H1 (cell line): ENCODE results near the gene ATP13A2. TPM values are rescaled to one million over a fixed set of nuclear protein-coding genes. Genes with fewer than 3 reads are reported as not detected.

Experiments used
- BCL11A ChIP-seq, 2 experiments: IDR thresholded peaks; one replicate each; pipeline ENCODE4 v1.6.1; 2011; ENCODE audit warnings: low read depth in 2 of 2, low read length in 2 of 2, mild to moderate bottlenecking in 2 of 2
- BRCA1 ChIP-seq: IDR thresholded peaks from 2 replicates; pipeline ENCODE4 v1.6.1; 2012; ENCODE audit warnings: low read depth, low read length, improper control_type of control experiment
- CEBPB ChIP-seq: IDR thresholded peaks from 2 replicates; pipeline ENCODE4 v1.6.1; 2012; ENCODE audit warnings: low read depth, low read length
- CHD1 ChIP-seq: IDR thresholded peaks from 2 replicates; pipeline ENCODE4 v1.6.1; 2012; ENCODE audit warnings: low read depth, low read length, improper control_type of control experiment
- CHD2 ChIP-seq: IDR thresholded peaks from 2 replicates; pipeline ENCODE4 v1.6.1; 2012; ENCODE audit warnings: low read length, improper control_type of control experiment
- EZH2 ChIP-seq: fragments of 200-600 bp; sonication (generic); IDR thresholded peaks from 2 replicates; pipeline ENCODE4 v1.7.1; 2012; ENCODE audit warnings: low read depth, mild to moderate bottlenecking, moderate library complexity, low read length, inconsistent platforms; ENCODE audit not compliant: severe bottlenecking
- HDAC2 ChIP-seq, 2 experiments: fragments of 300-600 bp in 1 of 2; sonication (generic) in 1 of 2; IDR thresholded peaks; 2 replicates each; pipeline ENCODE4 v1.6.1; 2011 to 2012; ENCODE audit warnings: low read depth in 2 of 2, low read length in 2 of 2, mild to moderate bottlenecking in 2 of 2, moderate library complexity in 2 of 2, borderline replicate concordance in 1 of 2, inconsistent platforms in 1 of 2
- NANOG ChIP-seq: IDR thresholded peaks from 2 replicates; pipeline ENCODE4 v1.6.1; 2011; ENCODE audit warnings: low read length, low read depth, mild to moderate bottlenecking, inconsistent platforms; ENCODE audit not compliant: insufficient read depth, poor library complexity, severe bottlenecking
- PHF8 ChIP-seq: fragments of 200-600 bp; sonication (generic); conservative IDR thresholded peaks from 2 replicates; pipeline ENCODE4 v1.7.1; 2012; ENCODE audit warnings: low read depth, mild to moderate bottlenecking, inconsistent platforms, low read length, moderate library complexity
- POLR2AphosphoS5 ChIP-seq: IDR thresholded peaks from 2 replicates; pipeline ENCODE4 v1.6.1; 2011; ENCODE audit warnings: low read depth, low read length
- POU5F1 ChIP-seq: IDR thresholded peaks from 2 replicates; pipeline ENCODE4 v1.6.1; 2011; ENCODE audit warnings: low read depth, mild to moderate bottlenecking, low read length, moderate library complexity
- RFX5 ChIP-seq: IDR thresholded peaks from 2 replicates; pipeline ENCODE4 v1.6.1; 2011; ENCODE audit warnings: low read depth, low read length, improper control_type of control experiment, borderline replicate concordance
- SAP30 ChIP-seq: fragments of 300-600 bp; sonication (generic); IDR thresholded peaks from 2 replicates; pipeline ENCODE4 v1.7.1; 2012; ENCODE audit warnings: low read length, moderate library complexity, mild to moderate bottlenecking, inconsistent platforms; ENCODE audit not compliant: insufficient read depth, insufficient replicate concordance
- SP4 ChIP-seq: IDR thresholded peaks from 2 replicates; pipeline ENCODE4 v1.6.1; 2012; ENCODE audit warnings: low read length, inconsistent platforms
- TAF1 ChIP-seq: IDR thresholded peaks from 2 replicates; pipeline ENCODE4 v1.6.1; 2011; ENCODE audit warnings: mild to moderate bottlenecking, low read depth, low read length
- TBP ChIP-seq: IDR thresholded peaks from 2 replicates; pipeline ENCODE4 v1.6.1; 2011; ENCODE audit warnings: low read depth, low read length, improper control_type of control experiment
- ZNF274 ChIP-seq: IDR thresholded peaks from 2 replicates; pipeline ENCODE4 v1.7.0; 2012; ENCODE audit warnings: low read length, borderline replicate concordance; ENCODE audit errors: extremely low read depth
- polyA plus RNA-seq, 7 experiments: library from polyadenylated mRNA; depleted of rRNA in 3 of 7; stranded (reverse) in 5 of 7; unstranded in 2 of 7; fragments of >200 nt in 5 of 7; fragments of 200-250 nt in 2 of 7; gene quantifications; 1 replicate in 5 of 7; 2 replicates in 1 of 7; 4 replicates in 1 of 7; pipeline versions ENCODE4 v1.2.1 to v1.2.3, GENCODE V29; 2011 to 2013; ENCODE audit warnings: missing spikeins in 2 of 7, mixed read lengths in 2 of 7
- total RNA-seq: library from RNA; stranded (reverse); fragmentation: NEBNext Ultra II Directional; extraction: Animal tissue kit (Norgen Biotek cat#: 25700); gene quantifications from 2 replicates; pipeline ENCODE4 v1.2.1, GENCODE V29; 2021
- TF ChIP-seq, protein P1 (sequence below): IDR thresholded peaks from 2 replicates; pipeline ENCODE4 v1.6.1; 2012; ENCODE audit warnings: inconsistent platforms

The ATP13A2 gene
- total and polyA plus RNA-seq, 2 of the 8 experiments (the other 6 are each of a cell fraction or from before 2014, with no cell fraction given) = 82.1 to 83.6 TPM

DNA sequence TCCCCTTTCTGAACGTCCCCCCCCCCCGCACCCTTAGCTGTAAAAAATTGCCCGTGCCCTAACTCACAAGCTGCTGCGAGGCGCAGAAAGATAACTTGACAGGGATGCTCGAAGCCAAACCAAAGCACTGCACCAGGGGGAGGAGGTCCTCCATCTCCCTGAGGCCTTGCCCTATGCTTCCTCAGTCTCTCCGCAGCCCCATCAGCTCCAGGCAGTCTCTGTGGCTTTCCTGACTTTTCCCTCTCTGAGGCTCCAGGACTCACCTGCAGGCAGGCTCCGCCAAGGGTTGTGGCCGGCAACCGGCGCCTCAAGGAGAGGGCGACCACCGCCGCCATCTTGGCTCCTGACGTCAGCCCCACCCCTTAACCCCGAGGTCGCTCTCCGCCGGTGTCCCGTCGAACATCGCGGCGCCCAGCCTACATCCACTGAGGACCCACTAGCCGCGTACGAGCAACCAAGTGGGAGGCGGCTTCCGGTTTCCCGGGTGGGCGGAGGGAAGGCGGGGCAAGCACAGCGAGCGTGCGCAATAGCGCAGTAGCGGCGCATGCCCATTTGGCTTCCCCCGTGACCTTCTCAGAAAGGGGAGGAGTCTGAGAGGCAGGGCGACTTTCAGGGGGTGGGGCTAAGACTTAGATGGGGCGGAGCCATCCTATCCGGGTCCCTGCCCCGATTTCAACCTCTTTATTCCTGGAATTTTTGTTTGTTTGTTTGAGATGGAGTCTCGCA is 42.1 kb upstream of the ATP13A2 start, which contains the start of gene SDHB (continued):
- TF ChIP-seq SAP30 = peak; percentile 79
- TF ChIP-seq HDAC2 (IDR thresholded peaks at IDR 0.05; ENCODE audit: borderline replicate concordance in 1 of 2, low read depth in 2 of 2, low read length in 2 of 2) = peak; percentile 98 to 100
- TF ChIP-seq SP4 = no peak; the same call in 1 of the 2 replicates
- no peak for TF ChIP-seq ZNF274
- TF ChIP-seq NANOG = no peak
- no peak for TF ChIP-seq POU5F1
- peak; percentile 90 for TF ChIP-seq PHF8
- 0 out of 2 replicates have a peak, but pooled peaks have one; percentile 21 for TF ChIP-seq TBP
- peak; percentile 39; the same call in 1 of the 2 replicates for TF ChIP-seq POLR2AphosphoS5
- no peak for TF ChIP-seq RFX5
- TF ChIP-seq, protein P1, sequence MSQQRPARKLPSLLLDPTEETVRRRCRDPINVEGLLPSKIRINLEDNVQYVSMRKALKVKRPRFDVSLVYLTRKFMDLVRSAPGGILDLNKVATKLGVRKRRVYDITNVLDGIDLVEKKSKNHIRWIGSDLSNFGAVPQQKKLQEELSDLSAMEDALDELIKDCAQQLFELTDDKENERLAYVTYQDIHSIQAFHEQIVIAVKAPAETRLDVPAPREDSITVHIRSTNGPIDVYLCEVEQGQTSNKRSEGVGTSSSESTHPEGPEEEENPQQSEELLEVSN = no peak
- TF ChIP-seq BCL11A (IDR thresholded peaks at IDR 0.05; ENCODE audit: low read depth in 2 of 2, low read length in 2 of 2) = no peak
- TF ChIP-seq CHD1 = no peak
- peak; percentile 80 for TF ChIP-seq TAF1
- TF ChIP-seq EZH2 = no peak
- TF ChIP-seq CEBPB = no peak
- TF ChIP-seq BRCA1 = no peak
- TF ChIP-seq CHD2 = no peak
